GM18907 (cell line): Measurements from ENCODE around the gene EN2.
"Not testable (repeated sequence)": the region's sequence is repeated elsewhere in the genome, so short reads cannot be mapped to it uniquely, and the experiment has no call there.

ENCODE experiments used
- ATAC-seq: cut with Tn5 transposase; IDR thresholded peaks from one replicate; pipeline ENCODE4 v1.9.1; 2021; ENCODE audit warnings: mild to moderate bottlenecking, moderate library complexity; ENCODE audit not compliant: unreplicated experiment

EN2 gene

GRCh38 chr7:155425887-155426286, 32.0 kb upstream of the EN2 start:
- no peak for ATAC-seq

- ATAC-seq: no peak
These were observed 31.2 kb upstream of the EN2 start for GRCh38 chr7:155426543-155427410.

- ATAC-seq: no peak
These were observed 30.4 kb upstream of the EN2 start for GRCh38 chr7:155427411-155428038.

DNA sequence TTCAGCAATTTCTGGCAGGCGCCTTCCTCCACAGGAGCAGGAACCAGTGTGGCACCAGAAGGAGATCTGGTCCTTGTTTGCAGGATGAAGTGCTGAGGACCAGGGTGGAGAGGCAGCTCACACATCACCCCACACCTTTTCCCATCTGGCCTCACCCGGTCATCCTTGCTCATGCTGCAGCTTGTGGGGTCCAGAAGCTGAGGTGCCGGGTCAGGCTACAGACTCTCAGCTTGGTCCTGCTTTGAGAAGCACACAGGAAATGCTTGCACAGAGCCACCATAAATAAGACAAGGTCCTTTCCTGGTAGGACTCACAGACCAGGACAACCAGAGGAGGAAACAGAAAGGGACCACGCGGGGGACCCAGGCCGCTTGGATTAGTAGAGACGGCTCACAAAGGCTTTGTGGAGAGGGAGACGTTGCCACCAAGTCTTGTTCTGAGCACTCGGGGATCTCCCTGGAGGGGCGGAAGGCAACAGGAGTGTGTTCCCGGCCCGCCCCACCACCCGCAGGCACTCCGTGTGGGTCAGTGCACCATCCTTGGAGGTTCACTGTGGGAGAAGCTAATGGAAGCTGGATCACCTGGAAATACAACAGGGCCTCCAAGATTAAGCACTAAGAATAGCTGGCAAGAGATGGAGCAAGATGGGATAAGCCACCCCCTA, 29.6 kb upstream of the EN2 start:
- ATAC-seq: no peak

DNA sequence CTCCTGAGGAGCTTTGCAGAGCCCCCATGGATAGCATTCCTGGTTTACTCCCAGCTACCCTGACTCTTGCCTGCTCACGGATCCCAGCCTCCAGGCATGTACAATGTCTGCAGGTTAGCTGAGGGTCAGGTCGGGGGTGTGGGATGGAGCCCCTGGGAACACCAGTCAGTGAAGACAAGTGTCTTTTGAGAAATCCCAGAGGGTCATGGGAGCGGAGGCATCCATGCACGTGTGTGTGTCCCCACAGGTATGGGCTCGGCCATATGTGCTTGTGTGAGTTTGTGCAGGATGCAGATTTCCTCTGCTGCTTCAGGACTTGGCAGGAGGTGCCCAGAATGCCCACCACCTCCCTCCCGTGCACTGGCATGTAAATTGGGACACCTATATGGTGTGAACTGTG, 28.3 kb upstream of the EN2 start:
- no peak for ATAC-seq

DNA sequence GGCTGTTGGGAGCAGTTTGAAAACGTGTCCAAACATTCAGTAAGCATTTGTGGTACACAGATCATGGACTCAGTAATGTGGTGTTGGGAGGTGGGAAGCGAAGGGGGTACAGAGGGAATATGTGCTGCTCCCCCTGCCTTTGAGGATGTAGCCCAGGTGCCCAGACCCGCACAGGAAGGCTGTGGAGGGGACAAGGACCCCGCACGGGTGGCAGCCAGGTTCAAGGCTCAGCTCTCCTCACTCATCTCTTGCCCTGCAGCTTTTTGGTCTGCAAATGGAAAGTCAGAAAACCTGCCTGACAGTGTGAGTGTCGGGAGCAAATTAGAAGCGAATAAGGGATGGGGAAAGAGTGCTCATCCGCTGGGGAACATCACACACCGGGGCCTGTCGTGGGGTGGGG, 27.3 kb upstream of the EN2 start:
- ATAC-seq: no peak

GRCh38 chr7:155431231-155431630, 26.7 kb upstream of the EN2 start:
- no peak for ATAC-seq

DNA sequence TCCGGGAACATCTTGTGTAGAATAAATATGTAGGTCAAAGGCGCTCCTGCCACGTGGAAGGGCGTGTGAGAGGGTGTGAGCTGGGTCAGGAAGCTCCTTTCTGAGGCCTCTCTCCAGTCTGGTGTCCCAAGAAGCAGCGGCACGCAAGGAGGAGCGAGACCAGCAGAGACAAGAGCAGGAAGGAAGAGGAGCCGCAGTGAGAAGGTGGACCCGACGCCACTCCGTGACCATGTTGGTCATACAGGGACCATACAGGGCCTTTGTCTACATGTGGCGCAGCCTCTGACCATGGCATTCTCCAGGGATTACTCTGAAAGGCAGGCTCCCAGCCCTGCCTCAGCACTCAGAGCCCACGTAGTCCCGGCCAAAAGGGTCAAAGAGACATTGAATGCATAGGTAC, 26.2 kb upstream of the EN2 start:
- no peak for ATAC-seq

DNA sequence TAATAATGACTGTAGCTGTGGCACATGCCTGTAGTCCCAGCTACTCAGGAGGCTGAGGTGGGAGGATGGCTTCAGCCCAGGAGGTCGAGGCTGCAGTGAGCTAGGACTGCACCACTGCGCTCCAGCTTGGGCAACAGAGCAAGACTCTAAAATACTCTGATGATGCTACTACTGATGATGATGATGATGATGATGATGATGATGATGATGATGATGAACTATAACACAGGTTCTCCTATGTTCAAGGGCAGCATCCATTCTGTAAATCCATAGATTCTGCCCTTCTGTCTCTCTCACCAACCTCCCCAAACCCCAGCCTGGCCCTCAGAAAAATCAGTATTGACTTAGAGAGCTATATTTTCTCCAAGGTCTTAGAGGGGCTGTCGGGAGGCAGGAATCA, 22.8 kb upstream of the EN2 start:
- no peak for ATAC-seq

GRCh38 chr7:155437836-155438235, 20.1 kb upstream of the EN2 start:
- no peak for ATAC-seq

GRCh38 chr7:155438777-155439176, 19.2 kb upstream of the EN2 start:
- no peak for ATAC-seq

DNA sequence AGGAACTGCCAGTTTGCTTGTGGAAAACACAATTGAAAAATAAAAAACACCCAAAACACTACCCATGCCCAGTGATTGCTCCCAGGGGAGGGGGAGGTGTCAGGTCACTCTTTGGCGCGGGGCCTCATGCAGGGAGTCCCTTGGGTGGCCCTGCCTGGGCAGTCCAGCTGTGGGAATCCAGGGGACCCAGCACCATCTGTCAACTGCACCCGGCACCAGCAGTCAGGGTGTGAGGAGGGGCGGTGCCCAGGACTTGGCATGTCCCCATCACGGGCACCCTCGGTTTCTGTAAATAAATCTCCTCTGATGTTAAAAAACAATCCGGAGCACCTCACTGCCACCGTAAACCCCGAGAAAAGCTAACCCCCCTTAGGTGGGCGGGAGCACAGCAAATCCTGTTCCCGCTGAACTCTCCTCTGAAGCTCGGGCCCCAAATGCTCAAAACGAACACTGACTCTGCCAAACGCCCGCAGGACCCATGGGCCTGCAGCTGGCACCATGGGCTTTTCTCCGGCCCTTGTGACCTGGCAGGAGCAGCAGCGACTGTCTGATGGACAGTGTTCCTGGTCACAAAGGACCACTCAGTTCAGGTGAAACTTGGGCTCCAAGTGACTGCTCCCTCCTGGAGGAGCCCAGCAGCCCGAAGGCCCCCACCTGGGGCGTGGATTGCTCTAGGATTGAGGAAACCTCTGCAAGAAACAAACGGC, 18.5 kb upstream of the EN2 start:
- no peak for ATAC-seq

GRCh38 chr7:155440018-155440410, 17.9 kb upstream of the EN2 start:
- ATAC-seq: no peak

- ATAC-seq: no peak
These were observed 16.1 kb upstream of the EN2 start for GRCh38 chr7:155441856-155442255.

DNA sequence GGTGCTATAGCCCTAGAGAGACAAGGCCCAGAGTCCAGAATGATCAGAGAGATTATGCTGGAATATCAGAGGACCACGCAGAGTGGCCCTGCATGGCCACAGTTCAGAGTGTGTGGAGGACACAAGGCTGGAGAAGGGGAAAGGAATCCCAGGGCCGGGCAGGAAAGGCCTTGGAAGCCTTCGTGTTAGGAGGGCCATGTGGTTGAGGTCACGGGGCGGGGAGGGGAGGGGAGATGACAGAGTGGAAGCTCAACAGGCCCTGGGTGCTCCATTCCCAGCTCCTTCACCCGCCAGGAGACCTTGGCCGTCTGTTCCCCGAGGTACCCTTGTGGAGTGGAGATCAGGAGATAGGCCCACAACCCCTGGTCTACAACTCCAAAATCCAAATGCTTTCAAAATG, 13.2 kb upstream of the EN2 start:
- no peak for ATAC-seq

DNA sequence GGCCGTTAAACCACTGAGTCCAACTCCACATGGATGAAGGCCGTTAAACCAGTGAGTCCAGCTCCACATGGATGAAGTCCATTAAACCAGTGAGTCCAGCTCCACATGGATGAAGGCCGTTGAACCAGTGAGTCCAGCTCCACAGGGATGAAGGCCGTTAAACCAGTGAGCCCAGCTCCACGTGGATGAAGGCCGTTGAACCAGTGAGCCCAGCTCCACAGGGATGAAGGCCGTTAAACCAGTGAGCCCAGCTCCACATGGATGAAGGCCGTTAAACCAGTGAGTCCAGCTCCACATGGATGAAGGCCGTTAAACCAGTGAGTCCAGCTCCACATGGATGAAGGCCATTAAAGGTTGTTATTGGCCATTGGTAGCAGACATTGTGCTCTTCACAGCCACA, 12.3 kb upstream of the EN2 start:
- ATAC-seq: not testable (repeated sequence)

- no peak for ATAC-seq
These were observed 10.3 kb upstream of the EN2 start for GRCh38 chr7:155447603-155448002.

DNA sequence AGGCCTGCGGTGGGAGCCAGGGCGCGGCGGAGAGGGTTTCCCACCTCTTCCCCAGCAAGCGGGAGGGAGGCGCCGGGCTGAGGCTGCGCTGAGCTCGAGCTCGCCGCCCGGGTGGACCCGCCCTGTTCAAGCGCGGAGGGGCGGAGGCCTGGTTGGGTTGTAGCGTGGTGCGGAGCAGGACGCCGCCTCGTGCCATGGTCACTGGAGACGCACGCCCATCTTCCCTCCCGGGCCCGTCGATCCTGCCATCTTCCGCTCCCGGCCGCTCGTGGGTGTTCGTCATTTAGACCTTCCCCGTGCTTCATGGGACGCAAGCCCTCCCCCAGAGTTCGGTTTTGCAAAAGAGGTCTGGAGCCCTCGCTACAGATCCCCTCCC, 9.3 kb upstream of the EN2 start:
- ATAC-seq: no peak

- ATAC-seq: no peak
These were observed 8.7 kb upstream of the EN2 start for GRCh38 chr7:155449008-155449868.

GRCh38 chr7:155449869-155450557, 7.9 kb upstream of the EN2 start:
- ATAC-seq: no peak
